Measurements from ENCODE around the gene ARIH2.

Gene ARIH2

GRCh38 chr3:49020330-49021212, 101.9 kb downstream of the ARIH2 start:
- DNase-seq: peak; percentile 24

- peak; percentile 98 for DNase-seq
Observed at GRCh38 chr3:49021213-49021812, 102.7 kb downstream of the ARIH2 start.

- DNase-seq: peak; percentile 94
Observed at GRCh38 chr3:49021813-49022687, 103.4 kb downstream of the ARIH2 start, which contains the start of gene NDUFAF3. NDUFAF3 (plus strand) TSS chr3:49022121; CDS start chr3:49022145, 24 bp downstream.

- DNase-seq: no peak
Observed at GRCh38 chr3:49022688-49023171, 104.1 kb downstream of the ARIH2 start.

GRCh38 chr3:49023775-49024174, 105.1 kb downstream of the ARIH2 start:
- no peak for DNase-seq

GRCh38 chr3:49024449-49024848, 105.8 kb downstream of the ARIH2 start:
- no peak for DNase-seq

GRCh38 chr3:49025005-49025792, 106.6 kb downstream of the ARIH2 start:
- DNase-seq: no peak

- no peak for DNase-seq
Observed at GRCh38 chr3:49025793-49026520, 107.3 kb downstream of the ARIH2 start.

GRCh38 chr3:49026536-49026935, 107.9 kb downstream of the ARIH2 start:
- DNase-seq: no peak

- DNase-seq: no peak
Observed at GRCh38 chr3:49027634-49028033, 109.0 kb downstream of the ARIH2 start.

GRCh38 chr3:49028298-49028672, 109.6 kb downstream of the ARIH2 start:
- no peak for DNase-seq

GRCh38 chr3:49028673-49029562, 110.3 kb downstream of the ARIH2 start, which contains the start of gene IMPDH2:
IMPDH2 (minus strand) TSS chr3:49029398; CDS start chr3:49029350, 48 bp downstream.
- DNase-seq: peak; percentile 93

- DNase-seq: no peak
Observed at GRCh38 chr3:49029563-49029884, 110.9 kb downstream of the ARIH2 start.

- DNase-seq: no peak
Observed at GRCh38 chr3:49030321-49030720, 111.7 kb downstream of the ARIH2 start.

GRCh38 chr3:49032646-49033304, 114.1 kb downstream of the ARIH2 start:
- DNase-seq: no peak

GRCh38 chr3:49034650-49035049, 116.0 kb downstream of the ARIH2 start:
- DNase-seq: no peak

- no peak for DNase-seq
Observed at GRCh38 chr3:49035281-49035680, 116.6 kb downstream of the ARIH2 start.
